ENCODE data around the gene SLC26A2. TPM values are rescaled to one million over a fixed set of nuclear protein-coding genes. Genes with fewer than 3 reads are reported as not detected.

SLC26A2 gene
- total and polyA plus RNA-seq, 2 experiments from 2014 or later = 3.5 to 11.5 TPM

GRCh38 chr5:149951138-149951749, 9.3 kb upstream of the SLC26A2 start:
- Mint-ChIP-seq H3K36me3 (ENCODE audit: low read depth) (no peaks in the 10 kb centered on the region), H3K27ac (no peak overlapping the region), H3K4me1 (no peaks in the 10 kb centered on the region), H3K9me3 (no peaks in the 10 kb centered on the region), H3K27me3 (ENCODE audit: insufficient read depth, low read depth, poor library complexity) (peaks cover 2% of the 10 kb centered on the region), H3K4me3 (no peak overlapping the region)
- no peak overlapping the region for H3K4me2 ChIP-seq
- peak overlapping the region; percentile 88; the same call in 1 of the 2 replicates for H2AFZ ChIP-seq
- H3F3A ChIP-seq (replicated peaks; ENCODE audit: low read depth) = no peaks in the 10 kb centered on the region
- peak; percentile 88 for ATAC-seq
- H3K79me2 ChIP-seq (replicated peaks; ENCODE audit: insufficient read depth) = no peaks in the 10 kb centered on the region
- H4K20me1 ChIP-seq (replicated peaks; ENCODE audit: insufficient read depth) = no peaks in the 10 kb centered on the region
- H3K36me3 ChIP-seq (ENCODE audit: insufficient read depth) = no peaks in the 10 kb centered on the region
- no peak overlapping the region for H3K4me3 ChIP-seq
- H3K4me1 ChIP-seq (ENCODE audit: insufficient read depth) = no peaks in the 10 kb centered on the region
- DNase-seq (ENCODE audit: low spot score) = peak; percentile 48
- no peak overlapping the region for H3K27ac ChIP-seq (ENCODE audit: low read depth)
- no peaks in the 10 kb centered on the region for H3K9me2 ChIP-seq (ENCODE audit: insufficient read depth)
- TF ChIP-seq JUNB (IDR thresholded peaks at IDR 0.05; ENCODE audit: unreplicated experiment) (no peak), CTCF (conservative IDR thresholded peaks at IDR 0.05; ENCODE audit: low read depth in 2 of 2) (peak; percentile 33 to 54; a peak in 3 of 4 replicates)
- H3K27me3 ChIP-seq (ENCODE audit: insufficient read depth) = no peaks in the 10 kb centered on the region

- no peaks in the 10 kb centered on the region for H3K27me3 ChIP-seq (ENCODE audit: insufficient read depth)
- no peaks in the 10 kb centered on the region for H3K36me3 ChIP-seq (ENCODE audit: insufficient read depth)
- no peaks in the 10 kb centered on the region for H3K79me2 ChIP-seq (replicated peaks; ENCODE audit: insufficient read depth)
- DNase-seq (ENCODE audit: low spot score) (no peak), ATAC-seq (no peak)
- H3K27ac Mint-ChIP-seq = no peak overlapping the region
- no peaks in the 10 kb centered on the region for H3K36me3 Mint-ChIP-seq (ENCODE audit: low read depth)
- H3K4me3 ChIP-seq = no peak overlapping the region
- peak overlapping the region; percentile 76 for H2AFZ ChIP-seq
- H3K27me3 Mint-ChIP-seq (ENCODE audit: insufficient read depth, low read depth, poor library complexity) = peaks cover 2% of the 10 kb centered on the region
- H3F3A ChIP-seq (replicated peaks; ENCODE audit: low read depth) = no peaks in the 10 kb centered on the region
- no peak for TF ChIP-seq ZNF462 (CRISPR knock-in tag; IDR thresholded peaks at IDR 0.05)
- TF ChIP-seq JUNB (IDR thresholded peaks at IDR 0.05; ENCODE audit: unreplicated experiment) = no peak
- no peak overlapping the region for H3K27ac ChIP-seq (ENCODE audit: low read depth)
- no peaks in the 10 kb centered on the region for H3K9me3 Mint-ChIP-seq
- H3K9me2 ChIP-seq (ENCODE audit: insufficient read depth) = no peaks in the 10 kb centered on the region
- H3K4me3 Mint-ChIP-seq = no peak overlapping the region
- no peak overlapping the region for H3K4me2 ChIP-seq
- H4K20me1 ChIP-seq (replicated peaks; ENCODE audit: insufficient read depth) = no peaks in the 10 kb centered on the region
- no peaks in the 10 kb centered on the region for H3K4me1 Mint-ChIP-seq
- H3K4me1 ChIP-seq (ENCODE audit: insufficient read depth) = no peaks in the 10 kb centered on the region
These were observed 7.0 kb upstream of the SLC26A2 start for GRCh38 chr5:149953436-149954121.

Data from GM23338 (cell line).